Vagina (tissue), 2 donors: ENCODE results near the gene HADHB.
"Not testable (repeated sequence)": the region's sequence is repeated elsewhere in the genome, so short reads cannot be mapped to it uniquely, and the experiment has no call there.

ENCODE experiments used
- POLR2A ChIP-seq, 2 donors: fragments of 450-650 bp; IDR thresholded peaks; one replicate each; pipeline ENCODE4 v1.6.1; 2017; ENCODE audit warnings: antibody characterized with exemption in 2 of 2, mild to moderate bottlenecking in 2 of 2, moderate library complexity in 2 of 2
- POLR2AphosphoS5 ChIP-seq, 2 donors: sonication (generic); formaldehyde crosslinking; IDR thresholded peaks; one replicate each; pipeline ENCODE4 v1.9.0; 2017; ENCODE audit warnings: antibody characterized with exemption in 2 of 2, mild to moderate bottlenecking in 2 of 2, low read depth in 1 of 2; ENCODE audit not compliant: insufficient read depth in 1 of 2
- TF ChIP-seq, protein P1 (sequence below), 3 experiments: fragments of 450-650 bp in 2 of 3; fragments of 200-600 bp in 1 of 3; sonication (generic) in 1 of 3; IDR thresholded peaks; one replicate each; pipeline ENCODE4 v1.5.1; 2017 to 2019; ENCODE audit warnings: antibody characterized with exemption in 3 of 3, mild to moderate bottlenecking in 2 of 3, moderate library complexity in 2 of 3

DNA sequence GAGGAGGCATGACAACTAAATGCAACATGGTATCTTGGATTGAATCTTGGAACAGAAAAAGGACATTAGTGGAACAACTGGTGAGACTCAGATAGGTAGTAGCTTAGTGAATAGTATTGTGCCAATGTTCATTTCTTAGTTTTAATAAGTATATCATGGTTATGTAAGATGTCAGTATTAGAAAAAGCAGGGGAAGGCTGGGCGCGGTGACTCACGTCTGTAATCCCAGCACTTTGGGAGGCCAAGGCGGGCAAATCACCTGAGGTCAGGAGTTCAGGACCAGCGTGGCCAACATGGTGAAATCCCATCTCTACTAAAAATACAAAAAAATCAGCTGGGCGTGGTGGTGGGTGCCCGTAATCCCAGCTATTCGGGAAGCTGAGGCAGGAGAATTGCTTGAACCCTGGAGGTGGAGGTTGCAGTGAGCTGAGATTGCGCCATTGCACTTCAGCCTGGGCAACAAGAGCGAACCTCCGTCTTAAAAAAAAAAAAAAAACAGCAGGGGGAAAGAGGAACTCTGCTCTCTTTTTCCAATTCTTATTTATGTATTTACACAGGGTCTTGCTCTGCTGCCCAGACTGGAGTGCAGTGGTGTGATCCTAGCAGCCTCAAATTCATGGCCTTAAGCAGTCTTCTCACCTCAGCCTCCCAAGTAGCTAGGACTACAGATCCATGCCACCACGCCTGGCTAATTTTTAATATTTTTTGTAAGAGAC is 24.1 kb downstream of the HADHB start:
- TF ChIP-seq, protein P1, sequence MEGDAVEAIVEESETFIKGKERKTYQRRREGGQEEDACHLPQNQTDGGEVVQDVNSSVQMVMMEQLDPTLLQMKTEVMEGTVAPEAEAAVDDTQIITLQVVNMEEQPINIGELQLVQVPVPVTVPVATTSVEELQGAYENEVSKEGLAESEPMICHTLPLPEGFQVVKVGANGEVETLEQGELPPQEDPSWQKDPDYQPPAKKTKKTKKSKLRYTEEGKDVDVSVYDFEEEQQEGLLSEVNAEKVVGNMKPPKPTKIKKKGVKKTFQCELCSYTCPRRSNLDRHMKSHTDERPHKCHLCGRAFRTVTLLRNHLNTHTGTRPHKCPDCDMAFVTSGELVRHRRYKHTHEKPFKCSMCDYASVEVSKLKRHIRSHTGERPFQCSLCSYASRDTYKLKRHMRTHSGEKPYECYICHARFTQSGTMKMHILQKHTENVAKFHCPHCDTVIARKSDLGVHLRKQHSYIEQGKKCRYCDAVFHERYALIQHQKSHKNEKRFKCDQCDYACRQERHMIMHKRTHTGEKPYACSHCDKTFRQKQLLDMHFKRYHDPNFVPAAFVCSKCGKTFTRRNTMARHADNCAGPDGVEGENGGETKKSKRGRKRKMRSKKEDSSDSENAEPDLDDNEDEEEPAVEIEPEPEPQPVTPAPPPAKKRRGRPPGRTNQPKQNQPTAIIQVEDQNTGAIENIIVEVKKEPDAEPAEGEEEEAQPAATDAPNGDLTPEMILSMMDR (IDR thresholded peaks at IDR 0.05): not testable (repeated sequence)
- not testable (repeated sequence) for TF ChIP-seq POLR2A (IDR thresholded peaks at IDR 0.05); POLR2AphosphoS5 (IDR thresholded peaks at IDR 0.05; ENCODE audit: insufficient read depth in 1 of 2, low read depth in 1 of 2)
